HG02884 (cell line): ENCODE results near the gene TAF5L.
A peak's percentile ranks its signal among the peaks of the same experiment; 100 is the strongest.
"Not testable (repeated sequence)": the region's sequence is repeated elsewhere in the genome, so short reads cannot be mapped to it uniquely, and the experiment has no call there.

ENCODE experiments used
- ATAC-seq: cut with Tn5 transposase; IDR thresholded peaks from one replicate; pipeline ENCODE4 v1.9.1; 2021; ENCODE audit warnings: mild to moderate bottlenecking, moderate library complexity; ENCODE audit not compliant: unreplicated experiment

Gene TAF5L

GRCh38 chr1:229572286-229572685 is 53.6 kb downstream of the TAF5L start:
- no peak for ATAC-seq

DNA sequence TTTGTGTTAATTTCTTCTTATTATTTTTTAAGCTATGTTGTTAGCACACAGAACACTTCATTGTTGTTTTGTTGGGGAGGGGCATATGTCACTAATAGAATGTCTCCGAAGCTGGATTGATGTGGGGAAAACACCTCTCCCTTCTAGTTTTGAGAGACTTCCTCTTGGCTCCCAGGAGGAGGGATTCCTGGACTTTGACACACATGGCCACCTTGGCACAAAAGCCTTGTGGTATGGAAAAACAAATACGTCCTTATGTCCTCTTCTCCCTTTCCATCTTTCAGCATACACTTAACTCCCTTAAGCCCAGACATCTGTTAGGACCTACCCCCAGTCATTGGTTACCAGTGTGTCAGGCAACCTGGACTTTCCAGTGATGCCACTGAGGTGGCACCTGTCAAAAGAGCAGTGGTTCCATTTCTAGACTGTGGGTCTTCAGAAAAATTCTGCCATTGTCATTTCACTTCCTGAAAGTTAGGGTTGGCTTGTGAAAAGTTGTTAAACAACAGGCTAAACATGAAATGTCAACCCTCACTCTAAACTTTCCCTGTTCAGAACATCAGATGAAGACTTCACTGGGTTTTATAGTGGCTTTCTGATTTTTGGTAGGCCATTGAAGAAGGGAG is 54.9 kb downstream of the TAF5L start:
- no peak for ATAC-seq

DNA sequence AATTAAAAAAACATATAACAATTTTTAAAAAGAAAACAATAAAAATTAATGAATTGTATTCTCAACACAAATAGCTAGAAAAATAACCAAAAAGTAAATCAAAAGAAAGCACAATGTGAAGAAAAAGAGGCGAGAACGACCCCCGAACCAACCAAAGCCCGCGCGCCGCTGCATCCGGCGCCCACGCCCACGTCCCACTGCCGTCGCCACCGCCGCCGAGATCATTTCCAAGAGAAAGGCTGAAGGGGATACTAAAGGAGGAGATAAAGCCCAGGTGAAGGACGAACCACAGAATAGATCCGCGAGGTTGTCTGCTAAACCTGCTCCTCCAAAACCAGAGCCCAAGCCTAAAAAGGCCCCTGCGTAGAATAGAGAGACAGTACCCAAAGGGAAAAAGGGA is 55.6 kb downstream of the TAF5L start:
- no peak for ATAC-seq

DNA sequence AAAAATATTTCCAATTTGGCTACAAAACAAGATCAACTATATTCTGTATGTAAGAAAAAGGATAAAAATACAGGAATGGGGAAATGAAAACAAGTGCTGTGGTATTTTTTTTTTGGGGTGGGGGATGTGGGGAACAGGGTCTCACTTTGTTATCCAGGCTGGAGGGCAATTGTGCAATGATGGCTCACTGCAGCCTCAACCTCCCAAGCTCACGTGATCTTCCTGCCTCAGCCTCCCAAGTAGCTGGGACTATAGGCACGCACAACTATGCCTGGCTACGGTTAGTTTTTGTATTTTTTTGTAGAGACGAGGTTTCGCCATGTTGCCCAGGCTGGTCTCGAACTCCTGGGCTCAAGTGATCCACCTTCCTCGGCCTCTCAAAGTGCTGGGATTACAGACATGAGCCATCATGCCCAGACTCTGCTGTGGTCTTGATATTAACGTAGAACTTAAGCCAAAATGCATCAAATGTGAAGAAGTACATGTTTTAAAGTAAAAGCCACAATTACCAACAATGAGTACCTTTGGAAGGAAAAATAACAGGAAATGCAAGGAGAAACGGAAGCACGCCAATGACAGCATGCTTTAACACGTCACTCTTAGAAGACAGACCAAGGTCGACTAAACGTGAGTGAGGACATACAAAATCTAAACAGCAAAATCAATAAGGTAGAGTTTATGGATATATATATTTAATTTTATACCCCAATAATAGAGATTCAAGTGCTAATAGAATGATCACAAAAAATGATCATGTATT is 58.6 kb downstream of the TAF5L start:
- no peak for ATAC-seq

DNA sequence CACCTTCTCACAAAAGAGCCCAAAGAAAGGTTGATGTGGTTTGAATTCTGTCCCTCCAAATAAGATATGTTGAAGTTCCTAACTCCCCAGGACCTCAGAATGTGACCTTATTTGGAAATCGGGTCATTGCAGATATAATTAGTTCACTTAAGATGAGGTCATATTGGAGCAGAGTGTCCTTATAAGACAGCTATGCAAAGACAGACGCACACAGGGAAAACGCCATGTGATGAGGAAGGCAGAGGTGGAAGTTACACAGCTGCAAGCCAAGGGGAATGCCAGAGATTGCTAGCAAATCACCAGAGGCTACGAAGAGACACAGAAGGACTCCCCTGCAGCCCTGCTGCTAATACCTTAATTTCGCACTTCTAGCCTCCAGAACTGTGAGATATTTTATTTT is 62.2 kb downstream of the TAF5L start:
- ATAC-seq, result no peak

DNA sequence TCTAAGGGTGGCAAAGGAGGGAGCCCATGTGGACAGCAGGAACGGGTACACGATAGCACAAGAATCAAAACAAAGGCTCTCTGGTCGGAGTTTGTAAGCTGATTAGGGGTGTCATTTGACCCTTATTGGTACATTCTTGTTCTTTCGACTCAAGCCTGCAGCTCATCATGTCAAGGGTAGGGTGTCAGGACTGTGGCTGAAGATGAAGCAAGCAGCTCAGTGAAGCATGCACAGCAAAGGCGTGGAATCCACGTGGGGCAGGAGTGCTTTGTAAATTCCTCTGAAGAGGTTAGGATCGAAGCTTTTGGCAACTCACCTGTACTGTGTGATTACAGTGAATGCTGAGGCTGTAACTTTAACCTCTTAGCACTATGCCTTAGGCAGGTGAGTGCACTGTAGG is 62.7 kb downstream of the TAF5L start:
- ATAC-seq, result no peak

DNA sequence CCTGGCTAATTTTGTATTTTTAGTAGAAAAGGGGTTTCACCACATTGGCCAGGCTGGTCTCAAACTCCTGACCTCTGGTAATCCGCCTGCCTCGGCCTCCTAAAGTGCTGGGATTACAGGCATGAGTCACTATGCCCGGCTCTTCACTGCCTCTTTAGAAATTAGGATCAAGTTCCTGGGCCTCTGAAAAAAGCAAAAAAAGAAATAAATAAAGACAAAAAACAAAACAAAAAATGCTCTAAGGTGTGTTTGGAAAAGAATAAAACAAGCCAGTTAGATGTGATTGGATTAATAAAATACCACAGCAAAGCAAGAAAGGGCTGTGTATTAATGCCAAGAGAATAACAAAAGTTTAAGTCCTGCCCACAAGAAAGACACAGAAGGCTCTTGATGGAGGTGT is 63.2 kb downstream of the TAF5L start:
- ATAC-seq, result no peak

GRCh38 chr1:229561141-229561540 is 64.8 kb downstream of the TAF5L start:
- ATAC-seq, result no peak

DNA sequence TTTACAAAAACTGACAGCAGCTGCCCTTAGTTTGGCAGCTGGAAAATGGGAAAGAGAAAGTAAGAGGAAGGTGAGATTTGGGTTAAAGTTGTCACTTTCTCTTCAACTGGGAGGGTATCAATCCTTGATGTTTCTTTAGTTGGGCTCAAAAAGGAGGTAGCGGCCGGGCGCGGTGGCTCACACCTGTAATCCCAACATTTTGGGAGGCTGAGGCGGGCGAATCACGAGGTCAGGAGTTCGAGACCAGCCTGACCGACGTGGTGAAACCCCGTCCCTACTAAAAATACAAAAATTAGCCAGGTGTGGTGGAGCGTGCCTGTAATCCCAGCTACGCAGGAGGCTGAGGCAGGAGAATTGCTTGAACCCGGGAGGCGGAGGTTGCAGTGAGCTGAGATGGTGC is 65.8 kb downstream of the TAF5L start:
- ATAC-seq, result not testable (repeated sequence)

DNA sequence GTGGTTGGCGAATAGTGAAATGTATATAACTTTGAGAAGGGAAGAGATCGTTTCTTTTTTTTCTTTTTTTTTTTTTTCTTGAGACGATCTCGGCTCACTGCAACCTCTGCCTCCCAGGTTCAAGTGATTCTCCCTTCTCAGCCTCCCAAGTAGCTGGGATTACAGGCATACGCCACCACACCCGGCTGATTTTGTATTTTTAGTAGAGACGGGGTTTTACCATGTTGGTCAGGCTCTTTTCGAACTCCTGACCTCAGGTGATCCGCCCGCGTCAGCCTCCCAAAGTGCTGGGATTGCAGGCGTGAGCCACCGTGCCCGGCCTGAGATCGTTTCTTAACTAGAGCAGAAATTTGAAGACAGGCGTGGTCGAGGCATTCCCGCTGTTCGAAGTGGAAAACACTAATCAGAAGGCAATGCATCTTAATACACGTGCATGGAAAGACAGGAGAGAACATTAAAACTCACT is 66.6 kb downstream of the TAF5L start:
- not testable (repeated sequence) for ATAC-seq

DNA sequence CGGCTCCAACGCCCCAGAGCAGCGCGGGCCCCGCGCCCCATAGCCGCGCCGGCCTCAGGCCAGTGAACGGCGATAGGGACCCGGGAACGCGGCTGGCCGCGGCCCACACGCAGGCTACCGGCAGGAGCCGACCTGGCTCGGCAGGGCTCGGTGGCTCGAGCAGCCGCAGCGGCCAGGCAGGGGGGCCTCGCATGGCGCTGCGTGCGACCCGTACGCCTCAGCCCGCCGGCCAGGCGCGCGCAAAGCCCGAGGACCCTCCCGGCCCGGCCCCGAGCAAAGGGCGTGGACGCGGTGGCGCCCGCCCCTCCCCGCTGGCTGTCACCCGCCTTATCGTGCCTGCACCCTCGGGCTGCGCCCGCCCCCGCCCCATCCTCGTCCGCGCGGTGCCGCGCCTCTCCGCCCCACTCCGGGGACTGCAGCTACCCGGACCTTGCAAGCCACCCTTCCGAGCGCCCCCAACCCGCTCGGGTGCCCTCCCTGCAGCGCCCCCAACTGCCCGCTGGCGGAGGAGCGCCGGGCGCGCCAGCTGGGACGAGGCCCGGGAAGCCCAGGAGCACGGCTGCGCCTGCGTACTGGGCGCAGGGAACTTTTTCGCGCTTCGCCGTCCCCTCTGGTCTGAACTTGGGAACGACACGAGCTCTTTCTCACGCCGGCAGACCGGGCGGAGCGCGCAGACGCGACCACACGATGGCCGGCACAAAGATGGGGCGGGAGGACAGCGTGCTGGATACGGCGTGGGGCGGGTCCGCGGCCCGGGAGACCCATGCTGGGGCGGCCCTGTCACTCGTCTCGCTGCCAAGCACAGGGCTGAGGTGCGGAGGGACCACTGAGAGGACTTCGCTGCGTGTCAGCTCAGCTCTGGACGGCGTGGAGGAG is 67.2 kb downstream of the TAF5L start, which contains the start of gene ABCB10:
TSS of gene ABCB10 (minus strand) at position 248 of the 876 bp plus-strand sequence. CDS start at position 193, 55 bp downstream.
- peak; percentile 71 for ATAC-seq

GRCh38 chr1:229557913-229558414 is 68.0 kb downstream of the TAF5L start:
- peak; percentile 24 for ATAC-seq

- no peak for ATAC-seq
Observed at GRCh38 chr1:229557200-229557850, 68.6 kb downstream of the TAF5L start.

GRCh38 chr1:229554886-229555621 is 70.9 kb downstream of the TAF5L start:
- no peak for ATAC-seq

- ATAC-seq, result no peak
Observed at GRCh38 chr1:229553621-229554130, 72.2 kb downstream of the TAF5L start.

DNA sequence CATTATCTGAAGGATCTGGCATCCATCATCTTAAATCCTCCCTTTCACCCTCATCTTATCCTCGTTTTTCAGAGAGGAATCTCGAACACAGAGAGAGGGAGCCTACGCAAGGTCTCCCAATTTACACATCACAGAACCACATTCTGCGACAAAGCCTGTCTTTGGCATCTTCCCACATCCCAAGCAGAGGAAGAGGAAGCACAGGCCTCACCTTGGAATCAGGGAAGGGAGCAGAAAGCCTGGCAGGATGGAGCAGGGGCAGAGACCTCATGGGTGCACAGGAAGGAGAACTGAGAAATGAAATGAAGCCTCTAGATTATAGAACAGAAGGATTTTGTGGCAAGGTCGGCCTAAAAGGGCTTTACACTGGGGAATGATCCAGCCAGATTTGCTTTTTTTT is 73.2 kb downstream of the TAF5L start:
- ATAC-seq, result no peak

DNA sequence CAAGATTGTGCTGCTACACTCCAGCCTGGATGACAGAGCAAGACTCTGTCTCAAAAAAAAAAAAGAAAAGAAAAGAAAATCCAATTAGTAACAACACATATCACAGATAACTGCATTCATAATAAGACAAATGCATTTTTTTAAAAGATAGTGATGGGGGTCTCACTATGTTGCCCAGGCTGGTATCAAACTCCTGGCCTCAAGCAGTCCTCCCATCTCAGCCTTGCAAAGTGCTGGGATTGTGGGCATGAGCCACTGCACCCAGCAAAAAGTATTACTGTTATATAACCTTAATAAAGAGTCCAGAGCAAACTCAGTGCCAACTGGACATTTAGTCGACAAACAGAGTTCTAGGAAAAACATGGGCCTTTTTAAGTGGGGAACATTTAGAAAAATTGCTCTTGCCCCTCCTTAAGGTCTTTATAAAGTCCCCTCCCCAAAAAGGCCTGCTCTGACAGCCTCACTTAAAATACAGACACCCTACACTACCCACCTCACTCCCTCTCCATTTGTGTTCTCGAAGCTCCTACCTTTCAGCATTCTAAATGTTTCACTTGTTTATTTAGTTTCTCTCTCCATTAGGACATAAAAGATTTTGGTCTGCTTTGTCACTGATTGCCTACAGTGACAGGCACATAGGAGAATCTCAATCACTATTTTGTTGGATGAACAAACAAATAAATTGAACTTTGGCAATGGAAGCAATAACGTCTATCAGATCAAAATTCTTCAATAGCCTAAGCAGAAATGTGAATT is 74.9 kb downstream of the TAF5L start:
- ATAC-seq, result no peak

DNA sequence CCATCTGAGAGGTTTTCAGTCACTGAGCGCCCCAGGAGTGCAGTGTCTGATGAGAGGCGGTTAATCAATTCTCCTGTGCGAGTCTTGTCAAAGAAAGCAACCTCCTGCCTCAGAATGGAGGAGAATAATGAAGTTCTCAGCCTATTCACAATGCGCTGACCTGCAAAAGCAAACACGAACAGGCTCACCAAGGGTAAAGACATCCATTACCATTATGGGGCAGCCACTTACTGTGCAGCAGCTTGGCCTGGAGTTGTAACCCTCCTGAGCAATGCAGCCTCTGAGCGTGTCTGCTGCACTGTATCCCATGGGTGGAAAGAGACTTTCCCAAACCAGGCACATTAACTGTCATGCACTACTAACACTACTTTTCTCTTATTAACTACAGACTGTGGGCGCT is 78.4 kb downstream of the TAF5L start:
- no peak for ATAC-seq

- no peak for ATAC-seq
Observed at GRCh38 chr1:229544587-229544986, 81.3 kb downstream of the TAF5L start.
